ENCODE measurements around the gene DNAAF5. TPM values are rescaled to one million over a fixed set of nuclear protein-coding genes. Genes with fewer than 3 reads are reported as not detected.

The DNAAF5 gene
- total and polyA plus RNA-seq, 2 of the 4 experiments (the other 2 are of a cell fraction): 12.4 to 32.6 TPM

- H3K27me3 ChIP-seq (ENCODE audit: control insufficient read depth, insufficient read depth, low read length): no peaks in the 10 kb centered on the region
- no peak overlapping the region for H2BK20ac ChIP-seq (ENCODE audit: low read depth, low read length)
- WGBS, 2 experiments (ENCODE audit: extremely low coverage in 2 of 2, insufficient read length in 1 of 2): no CpG with 5 or more reads among the region's 5 CpGs
- H3K79me1 ChIP-seq (ENCODE audit: low read depth in 1 of 2, low read length in 2 of 2): no peaks in the 10 kb centered on the region
- no peaks in the 10 kb centered on the region for H3K4me1 ChIP-seq (ENCODE audit: control insufficient read depth, insufficient read depth, low read length)
- H2BK5ac ChIP-seq (ENCODE audit: low read depth, low read length, poor library complexity, severe bottlenecking): no peak overlapping the region
- no peak overlapping the region for H3K14ac ChIP-seq (replicated peaks; ENCODE audit: low read depth, low read length)
- H4K5ac ChIP-seq (ENCODE audit: low read depth, low read length): no peak overlapping the region
- H2BK120ac ChIP-seq (ENCODE audit: low read depth, low read length): no peak overlapping the region
- intact Hi-C loops (cut with micrococcal nuclease) (no loop called here), dilution Hi-C loops (cut with HindIII; ENCODE audit: low sequenced_read_pairs, unreplicated experiment) (no loop called here), in situ Hi-C loops (cut with MboI; ENCODE audit: low sequenced_read_pairs) (no loop called here)
- no peak overlapping the region for H3K18ac ChIP-seq (ENCODE audit: low read depth, low read length)
- H3K4ac ChIP-seq (ENCODE audit: low read depth, low read length): no peak overlapping the region
- H2AFZ ChIP-seq (replicated peaks; ENCODE audit: low read length, poor library complexity): no peak overlapping the region
- no peak overlapping the region for H3K4me3 ChIP-seq (ENCODE audit: insufficient read depth, low read depth, low read length)
- no peak overlapping the region for H3K4me2 ChIP-seq (ENCODE audit: low read depth, low read length)
- no peak overlapping the region for H3K9ac ChIP-seq (ENCODE audit: low read depth, low read length)
- no peak overlapping the region for H4K91ac ChIP-seq (ENCODE audit: insufficient read depth, low read depth, low read length)
- H3K23ac ChIP-seq (ENCODE audit: low read depth, low read length): no peak overlapping the region
- POLR2A ChIA-PET (ENCODE audit: unreplicated experiment): no interaction called here
- H4K20me1 ChIP-seq (ENCODE audit: insufficient read depth, low read length): no peaks in the 10 kb centered on the region
- no peaks in the 10 kb centered on the region for H3K9me3 ChIP-seq (ENCODE audit: control insufficient read depth, insufficient read depth, low read length)
- H2BK15ac ChIP-seq (ENCODE audit: low read depth, low read length): no peak overlapping the region
- no peak overlapping the region for H2AK9ac ChIP-seq (replicated peaks; ENCODE audit: low read depth, low read length, poor library complexity)
- H3K27ac ChIP-seq (ENCODE audit: insufficient read depth, low read length): no peak overlapping the region
- no peaks in the 10 kb centered on the region for H3K36me3 ChIP-seq (ENCODE audit: control insufficient read depth, insufficient read depth, low read length)
- H4K8ac ChIP-seq (ENCODE audit: low read depth in 2 of 2, low read length in 2 of 2): no peak overlapping the region
- ATAC-seq (ENCODE audit: low read depth) (no peak), DNase-seq (no peak)
- no TSS peak for BruUV-seq (replicated peaks)
- CTCF ChIA-PET: interaction anchor here (0.6 to 1.1 kb wide), 2 partner anchors 18 to 79 kb away, joined by 3 read pairs; no protein-coding TSS in a partner anchor
- no peak for TF ChIP-seq POLR2A (IDR thresholded peaks at IDR 0.05; ENCODE audit: low read depth, low read length)
- no peak for TF ChIP-seq MAFK (IDR thresholded peaks at IDR 0.05; ENCODE audit: low read depth, low read length)
- TF ChIP-seq USF2 (IDR thresholded peaks at IDR 0.05; ENCODE audit: low read depth, low read length): no peak
- no peak for TF ChIP-seq RCOR1 (IDR thresholded peaks at IDR 0.05; ENCODE audit: insufficient replicate concordance, low read length)
- no peak for TF ChIP-seq MAZ (IDR thresholded peaks at IDR 0.05; ENCODE audit: borderline replicate concordance, low read depth, low read length)
- TF ChIP-seq SMC3 (IDR thresholded peaks at IDR 0.05; ENCODE audit: low read depth, low read length): no peak
- TF ChIP-seq NFE2L2 (IDR thresholded peaks at IDR 0.05; ENCODE audit: low read depth, low read length): no peak
- no peak for TF ChIP-seq RAD21 (IDR thresholded peaks at IDR 0.05; ENCODE audit: low read length)
- no peak for TF ChIP-seq RFX5 (IDR thresholded peaks at IDR 0.05; ENCODE audit: low read depth, low read length)
- TF ChIP-seq FOS (IDR thresholded peaks at IDR 0.05; ENCODE audit: low read depth, low read length): no peak
- TF ChIP-seq MXI1 (IDR thresholded peaks at IDR 0.05; ENCODE audit: borderline replicate concordance, low read depth, low read length): no peak
- no peak for TF ChIP-seq CEBPB (IDR thresholded peaks at IDR 0.05; ENCODE audit: low read depth, low read length)
- TF ChIP-seq BHLHE40 (IDR thresholded peaks at IDR 0.05; ENCODE audit: low read depth, low read length): no peak
- TF ChIP-seq CHD1 (IDR thresholded peaks at IDR 0.05; ENCODE audit: low read depth, low read length): no peak
- no peak for TF ChIP-seq CTCF (conservative IDR thresholded peaks at IDR 0.05; ENCODE audit: low read depth, low read length)
- TF ChIP-seq ELK1 (IDR thresholded peaks at IDR 0.05; ENCODE audit: borderline replicate concordance, low read depth, low read length): no peak
- H2AK5ac ChIP-seq (ENCODE audit: low read depth, low read length): no peak overlapping the region
- no peaks in the 10 kb centered on the region for H3K9me1 ChIP-seq (ENCODE audit: insufficient read depth, low read length)
- no peak overlapping the region for H3K56ac ChIP-seq (ENCODE audit: extremely low read depth, insufficient read depth, low read length)
Observed at GRCh38 chr7:794207-794606, 67.7 kb downstream of the DNAAF5 start.
